H9 (cell line): Measurements from ENCODE around the gene TRPC6. TPM values are rescaled to one million over a fixed set of nuclear protein-coding genes. Genes with fewer than 3 reads are reported as not detected.

ENCODE experiments used
- DNase-seq: peaks from one replicate; pipeline ENCODE4 v3.0.0-alpha.2; 2017
- H2AFZ ChIP-seq: one replicate; pipeline ENCODE4 v1.6.1; 2013; ENCODE audit warnings: mild to moderate bottlenecking, low read length, control low read depth, moderate library complexity
- H2AK5ac ChIP-seq: 2 replicates; pipeline ENCODE4 v1.6.1; 2013; ENCODE audit warnings: low read length, control low read depth, mixed read lengths; ENCODE audit not compliant: insufficient read length
- H2BK120ac ChIP-seq: one replicate; pipeline ENCODE4 v1.6.1; 2013; ENCODE audit warnings: low read depth, mild to moderate bottlenecking, low read length, control low read depth, inconsistent platforms; ENCODE audit not compliant: poor library complexity, severe bottlenecking
- H2BK12ac ChIP-seq: 2 replicates; pipeline ENCODE4 v1.6.1; 2013; ENCODE audit warnings: low read length, control low read depth, mixed read lengths, low read depth; ENCODE audit not compliant: insufficient read length
- H2BK15ac ChIP-seq: 2 replicates; pipeline ENCODE4 v1.6.1; 2013; ENCODE audit warnings: low read depth, low read length, control low read depth
- H2BK20ac ChIP-seq: one replicate; pipeline ENCODE4 v1.6.1; 2013; ENCODE audit warnings: low read depth, mild to moderate bottlenecking, low read length, control low read depth, inconsistent platforms; ENCODE audit not compliant: poor library complexity, severe bottlenecking
- H2BK5ac ChIP-seq: 2 replicates; pipeline ENCODE4 v1.6.1; 2013; ENCODE audit warnings: low read length, control low read depth, mixed read lengths; ENCODE audit not compliant: insufficient read length
- H3K14ac ChIP-seq: 2 replicates; pipeline ENCODE4 v1.6.1; 2013; ENCODE audit warnings: low read length, control low read depth; ENCODE audit not compliant: insufficient read depth
- H3K18ac ChIP-seq: 2 replicates; pipeline ENCODE4 v1.6.1; 2013; ENCODE audit warnings: low read depth, mild to moderate bottlenecking, mixed read lengths, low read length, control low read depth; ENCODE audit not compliant: insufficient read length
- H3K23ac ChIP-seq: 2 replicates; pipeline ENCODE4 v1.6.1; 2013; ENCODE audit warnings: low read length, control low read depth, mixed read lengths, low read depth; ENCODE audit not compliant: insufficient read length
- H3K23me2 ChIP-seq: 2 replicates; pipeline ENCODE4 v1.6.1; 2013; ENCODE audit warnings: low read depth, mild to moderate bottlenecking, mixed read lengths, low read length, control low read depth; ENCODE audit not compliant: insufficient read length, poor library complexity, severe bottlenecking
- H3K27ac ChIP-seq: 2 replicates; pipeline ENCODE4 v1.5.1; 2013; ENCODE audit warnings: low read length, control low read depth, mixed read lengths, low read depth; ENCODE audit not compliant: insufficient read length
- H3K27me3 ChIP-seq: 2 replicates; pipeline ENCODE4 v1.6.1; 2013; ENCODE audit warnings: low read length, control low read depth, inconsistent platforms; ENCODE audit not compliant: insufficient read depth
- H3K4ac ChIP-seq: 2 replicates; pipeline ENCODE4 v1.6.1; 2013; ENCODE audit warnings: low read depth, mild to moderate bottlenecking, control low read depth, inconsistent platforms, low read length, moderate library complexity
- H3K4me1 ChIP-seq: 2 replicates; pipeline ENCODE4 v1.6.1; 2013; ENCODE audit warnings: low read length, control low read depth, inconsistent platforms; ENCODE audit not compliant: insufficient read depth
- H3K4me2 ChIP-seq: 2 replicates; pipeline ENCODE4 v1.6.1; 2013; ENCODE audit warnings: low read length, control low read depth, mixed read lengths; ENCODE audit not compliant: insufficient read length, insufficient read depth
- H3K56ac ChIP-seq: 2 replicates; pipeline ENCODE4 v1.6.1; 2013; ENCODE audit warnings: low read depth, mild to moderate bottlenecking, mixed read lengths, low read length, control low read depth; ENCODE audit not compliant: insufficient read length
- H3K79me1 ChIP-seq: 2 replicates; pipeline ENCODE4 v1.6.1; 2013; ENCODE audit warnings: low read depth, mild to moderate bottlenecking, moderate library complexity, low read length, control low read depth, inconsistent platforms; ENCODE audit not compliant: insufficient read depth, poor library complexity, severe bottlenecking
- H3K79me2 ChIP-seq: 2 replicates; pipeline ENCODE4 v1.6.1; 2013; ENCODE audit warnings: low read length, control low read depth, inconsistent platforms; ENCODE audit not compliant: insufficient read depth
- H3K9ac ChIP-seq: 2 replicates; pipeline ENCODE4 v1.6.1; 2013; ENCODE audit warnings: low read length, control low read depth, mixed read lengths; ENCODE audit not compliant: insufficient read length; ENCODE audit errors: extremely low read depth
- H3K9me3 ChIP-seq: one replicate; pipeline ENCODE4 v1.6.1; 2013; ENCODE audit warnings: low read depth, low read length, inconsistent platforms; ENCODE audit not compliant: control insufficient read depth
- H3T11ph ChIP-seq: one replicate; pipeline ENCODE4 v1.6.1; 2013; ENCODE audit warnings: mild to moderate bottlenecking, low read length, control low read depth, inconsistent platforms
- H4K20me1 ChIP-seq: one replicate; pipeline ENCODE4 v1.6.1; 2013; ENCODE audit not compliant: control insufficient read depth, insufficient read length, insufficient read depth
- H4K5ac ChIP-seq: 2 replicates; pipeline ENCODE4 v1.6.1; 2013; ENCODE audit warnings: low read depth, mild to moderate bottlenecking, mixed read lengths, low read length, control low read depth; ENCODE audit not compliant: insufficient read length
- H4K8ac ChIP-seq: replicated peaks from 2 replicates; pipeline ENCODE4 v1.6.1; 2013; ENCODE audit warnings: low read length, control low read depth, mixed read lengths, low read depth; ENCODE audit not compliant: insufficient read length
- H4K91ac ChIP-seq: 2 replicates; pipeline ENCODE4 v1.6.1; 2013; ENCODE audit warnings: low read depth, mild to moderate bottlenecking, moderate library complexity, mixed read lengths, low read length, control low read depth; ENCODE audit not compliant: insufficient read length
- H3K27ac Mint-ChIP-seq, 3 experiments: 2 replicates in 2 of 3; 3 replicates in 1 of 3; pipeline ENCODE4 v1.8.0; 2020 to 2021; ENCODE audit warnings: mixed read lengths in 3 of 3, mild to moderate bottlenecking in 1 of 3, moderate library complexity in 1 of 3
- H3K27me3 Mint-ChIP-seq: 2 replicates; pipeline ENCODE4 v1.8.0; 2021; ENCODE audit warnings: low read depth, mild to moderate bottlenecking, moderate library complexity, mixed read lengths
- H3K36me3 Mint-ChIP-seq, 3 experiments: 2 replicates in 2 of 3; 3 replicates in 1 of 3; pipeline ENCODE4 v1.8.0; 2020 to 2021; ENCODE audit warnings: low read depth in 3 of 3, mixed read lengths in 3 of 3; ENCODE audit not compliant: insufficient read depth in 1 of 3
- H3K4me1 Mint-ChIP-seq, 2 experiments: 2 replicates each; pipeline ENCODE4 v1.8.0; 2020; ENCODE audit warnings: mixed read lengths in 2 of 2
- H3K4me3 Mint-ChIP-seq, 2 experiments: 2 replicates in 1 of 2; 3 replicates in 1 of 2; pipeline ENCODE4 v1.8.0; 2020 to 2021; ENCODE audit warnings: mild to moderate bottlenecking in 2 of 2, mixed read lengths in 2 of 2, moderate library complexity in 1 of 2
- H3K9me3 Mint-ChIP-seq, 2 experiments: 2 replicates in 1 of 2; 3 replicates in 1 of 2; pipeline ENCODE4 v1.8.0; 2020; ENCODE audit warnings: mild to moderate bottlenecking in 2 of 2, mixed read lengths in 2 of 2, moderate library complexity in 1 of 2
- WGBS: extraction: QIAGEN DNeasy Blood & Tissue Kit; methylation state at CpG from one replicate; pipeline ENCODE4 v1.1.7; 2013; ENCODE audit warnings: missing lambda C conversion rate, low lambda C conversion rate, mixed read lengths; ENCODE audit not compliant: insufficient read length; ENCODE audit errors: extremely low coverage; 5-methylcytosine and 5-hydroxymethylcytosine counted together
- total RNA-seq: library from RNA; stranded (reverse); gene quantifications from 2 replicates; pipeline ENCODE4 v1.2.1, GENCODE V29; 2021
- TF ChIP-seq, protein P1 (sequence below): fragments of 200-600 bp; sonication (generic); conservative IDR thresholded peaks from 3 replicates; pipeline ENCODE4 v1.8.0; 2021; ENCODE audit warnings: antibody characterized with exemption, mild to moderate bottlenecking

Gene TRPC6
- total RNA-seq, 1 experiment from 2014 or later: 14.4 TPM

GRCh38 chr11:101552888-101553287, 30.9 kb downstream of the TRPC6 start:
- Mint-ChIP-seq H3K4me3 (no peak overlapping the region), H3K27me3 (no peaks in the 10 kb centered on the region), H3K4me1 (0 out of 4 replicates have a peak, but pooled peaks cover 0 to 3% of the 10 kb centered on the region in 2 experiments), H3K9me3 (no peaks in the 10 kb centered on the region), H3K36me3 (no peaks in the 10 kb centered on the region; a peak in 1 of 7 replicates), H3K27ac (no peak overlapping the region)
- no peaks in the 10 kb centered on the region for H3K9me3 ChIP-seq
- H3K4me2 ChIP-seq: no peak overlapping the region
- H3K23ac ChIP-seq: no peak overlapping the region
- H2BK5ac ChIP-seq: no peak overlapping the region
- H3K27ac ChIP-seq: no peak overlapping the region
- no peak overlapping the region for H2BK12ac ChIP-seq
- no CpG with 5 or more reads among the region's 2 CpGs for WGBS
- H3T11ph ChIP-seq: no peak overlapping the region
- H3K9ac ChIP-seq: no peak overlapping the region
- H2BK15ac ChIP-seq: no peak overlapping the region
- H2AK5ac ChIP-seq: no peak overlapping the region
- H4K91ac ChIP-seq: no peak overlapping the region
- H2AFZ ChIP-seq: no peak overlapping the region
- H3K56ac ChIP-seq: no peak overlapping the region
- H3K14ac ChIP-seq: no peak overlapping the region
- H3K27me3 ChIP-seq: no peaks in the 10 kb centered on the region
- no peak overlapping the region for H3K4ac ChIP-seq
- no peak overlapping the region for H4K8ac ChIP-seq
- no peaks in the 10 kb centered on the region for H3K23me2 ChIP-seq
- no peak overlapping the region for H3K18ac ChIP-seq
- H2BK20ac ChIP-seq: no peak overlapping the region
- H2BK120ac ChIP-seq: no peak overlapping the region
- no peaks in the 10 kb centered on the region for H4K20me1 ChIP-seq
- no peaks in the 10 kb centered on the region for H3K79me2 ChIP-seq
- TF ChIP-seq, protein P1, sequence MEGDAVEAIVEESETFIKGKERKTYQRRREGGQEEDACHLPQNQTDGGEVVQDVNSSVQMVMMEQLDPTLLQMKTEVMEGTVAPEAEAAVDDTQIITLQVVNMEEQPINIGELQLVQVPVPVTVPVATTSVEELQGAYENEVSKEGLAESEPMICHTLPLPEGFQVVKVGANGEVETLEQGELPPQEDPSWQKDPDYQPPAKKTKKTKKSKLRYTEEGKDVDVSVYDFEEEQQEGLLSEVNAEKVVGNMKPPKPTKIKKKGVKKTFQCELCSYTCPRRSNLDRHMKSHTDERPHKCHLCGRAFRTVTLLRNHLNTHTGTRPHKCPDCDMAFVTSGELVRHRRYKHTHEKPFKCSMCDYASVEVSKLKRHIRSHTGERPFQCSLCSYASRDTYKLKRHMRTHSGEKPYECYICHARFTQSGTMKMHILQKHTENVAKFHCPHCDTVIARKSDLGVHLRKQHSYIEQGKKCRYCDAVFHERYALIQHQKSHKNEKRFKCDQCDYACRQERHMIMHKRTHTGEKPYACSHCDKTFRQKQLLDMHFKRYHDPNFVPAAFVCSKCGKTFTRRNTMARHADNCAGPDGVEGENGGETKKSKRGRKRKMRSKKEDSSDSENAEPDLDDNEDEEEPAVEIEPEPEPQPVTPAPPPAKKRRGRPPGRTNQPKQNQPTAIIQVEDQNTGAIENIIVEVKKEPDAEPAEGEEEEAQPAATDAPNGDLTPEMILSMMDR: no peak
- H3K4me1 ChIP-seq: no peaks in the 10 kb centered on the region
- DNase-seq: no peak
- H3K79me1 ChIP-seq: no peaks in the 10 kb centered on the region
- H4K5ac ChIP-seq: no peak overlapping the region
